SK-MEL-5 (cell line): ENCODE results near the gene RAB7A. TPM values are rescaled to one million over a fixed set of nuclear protein-coding genes. Genes with fewer than 3 reads are reported as not detected.
A peak's percentile ranks its signal among the peaks of the same experiment; 100 is the strongest.

Experiments used
- DNase-seq: peaks from one replicate; pipeline ENCODE4 v3.0.0-alpha.2; 2016; ENCODE audit warnings: low read depth, low spot score
- in situ Hi-C: cut with HindIII; loops from 2 replicates; pipeline ENCODE4 v1.10.0; 2016; ENCODE audit warnings: low sequenced_read_pairs, high pct_unique_total_duplicates, low pct_unique_long_range_greater_than_20kb
- total RNA-seq: library from RNA; depleted of rRNA; stranded (reverse); fragments of >200 nt; shearing (Covaris generic); gene quantifications from 2 replicates; pipeline ENCODE4 v1.2.3, GENCODE V29; 2014

The RAB7A gene
- total RNA-seq, 1 experiment from 2014 or later: 142 TPM

DNA sequence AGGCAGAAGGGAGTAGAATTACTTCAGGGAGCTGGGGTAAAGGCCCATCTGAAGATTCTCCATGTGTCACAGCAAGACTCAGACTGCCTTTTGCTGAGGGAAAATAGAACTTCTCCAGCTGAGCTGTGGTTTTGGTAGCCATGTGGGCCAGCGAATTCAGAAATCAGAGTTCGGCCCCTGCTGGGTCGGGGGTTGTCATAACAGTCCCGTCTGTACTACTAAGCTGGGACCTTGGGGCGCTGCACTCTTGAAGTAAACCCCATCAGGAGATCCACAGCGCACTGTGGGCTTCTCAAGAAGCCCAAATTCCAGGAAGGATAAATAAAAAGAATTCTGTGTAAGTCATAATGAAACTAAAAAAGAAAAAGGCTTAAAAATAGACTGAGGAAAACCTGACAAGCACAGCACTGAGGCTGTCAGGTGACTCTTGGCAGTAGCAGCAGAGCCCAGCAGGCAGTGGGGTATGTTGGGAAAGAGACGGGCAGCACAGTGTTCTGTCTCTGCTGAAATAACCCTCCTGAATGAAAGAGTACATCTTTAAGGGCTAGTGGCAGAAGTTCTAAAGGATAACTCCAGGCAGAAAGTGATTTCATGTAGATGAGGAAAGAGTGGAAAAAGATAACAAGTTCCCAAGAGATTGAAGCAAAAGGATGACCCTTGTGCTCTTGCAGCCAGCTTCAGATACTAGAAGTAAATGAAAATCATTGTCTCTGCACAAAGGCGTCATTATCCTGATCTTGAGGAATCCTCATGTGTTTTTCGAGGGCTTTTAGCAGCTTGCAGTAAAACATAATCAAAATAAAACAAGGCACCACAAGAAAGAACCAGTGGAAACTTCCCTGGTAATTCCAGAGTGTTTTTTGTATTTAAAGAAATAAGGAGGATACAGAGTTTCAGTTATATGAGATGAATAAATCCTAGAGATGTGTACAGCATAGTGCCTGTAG lies 74.5 kb downstream of the RAB7A start:
- in situ Hi-C loops: no loop called here
- peak; percentile 99 for DNase-seq

GRCh38 chr3:128801779-128802380 lies 75.9 kb downstream of the RAB7A start:
- in situ Hi-C loops: no loop called here
- no peak for DNase-seq

- in situ Hi-C loops: no loop called here
- DNase-seq: no peak
Measured at GRCh38 chr3:128803307-128803706, 77.3 kb downstream of the RAB7A start.

- peak; percentile 37 for DNase-seq
- in situ Hi-C loops: no loop called here
Measured at GRCh38 chr3:128804017-128804810, 78.2 kb downstream of the RAB7A start.

DNA sequence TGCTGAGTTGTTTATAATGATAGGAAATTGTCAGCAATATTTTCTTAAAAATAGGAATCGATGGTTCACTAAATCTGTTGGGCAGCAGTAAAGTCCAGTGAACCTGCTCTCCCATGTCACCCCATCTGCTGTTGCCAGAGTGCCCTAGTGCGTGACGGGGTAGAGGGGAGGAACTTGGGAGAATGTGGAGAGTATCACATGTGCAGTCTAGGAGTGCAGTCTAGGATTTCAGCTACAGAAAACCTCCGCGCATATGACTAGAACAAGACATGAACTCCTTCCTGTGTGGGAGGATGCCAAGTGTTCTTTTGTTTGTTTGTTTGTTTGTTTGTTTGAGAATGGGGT lies 78.8 kb downstream of the RAB7A start:
- DNase-seq: no peak
- in situ Hi-C loops: no loop called here

- in situ Hi-C loops: no loop called here
- DNase-seq: no peak
Measured at GRCh38 chr3:128805772-128806171, 79.8 kb downstream of the RAB7A start.

DNA sequence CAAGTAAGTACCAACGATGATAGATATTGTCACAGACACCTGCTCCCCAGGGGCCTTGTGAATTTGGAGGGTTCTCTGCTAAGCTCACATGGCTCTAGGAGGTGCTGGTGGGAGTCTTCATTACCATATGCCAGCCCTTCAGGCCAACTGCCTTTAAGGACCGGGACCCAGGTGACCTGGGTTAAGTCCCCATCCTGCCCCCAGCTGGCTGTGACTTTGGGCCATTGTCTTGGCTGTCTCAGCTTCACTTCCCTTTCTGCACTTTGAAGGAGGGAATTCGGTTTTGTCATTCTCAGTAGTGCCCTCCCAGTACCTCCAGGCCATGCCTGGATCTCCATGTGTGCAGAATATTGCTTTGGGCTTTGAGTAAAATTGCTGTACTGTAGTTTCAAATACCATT lies 80.6 kb downstream of the RAB7A start:
- in situ Hi-C loops: no loop called here
- DNase-seq: no peak

GRCh38 chr3:128807186-128807830 lies 81.3 kb downstream of the RAB7A start:
- in situ Hi-C loops: no loop called here
- DNase-seq: no peak

DNA sequence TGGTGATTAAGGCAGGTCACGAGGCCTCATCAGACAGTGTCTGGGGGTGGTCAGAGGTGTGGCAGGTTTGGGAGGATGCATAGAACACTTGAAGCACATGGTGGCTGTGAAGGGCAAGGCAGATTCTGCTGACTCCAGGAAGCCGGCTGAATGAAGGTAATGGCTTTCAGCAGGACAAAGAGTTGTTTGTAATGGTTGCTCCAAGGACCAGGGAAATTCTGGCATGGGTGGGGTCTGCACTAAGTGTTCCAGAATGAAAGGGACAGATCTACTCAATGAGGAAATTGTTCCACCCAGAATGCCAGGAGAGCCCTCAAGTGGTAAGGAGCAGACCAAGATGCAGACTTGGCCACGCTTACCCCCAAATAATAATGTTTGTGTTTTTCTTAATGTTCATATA lies 82.7 kb downstream of the RAB7A start:
- DNase-seq: peak; percentile 96
- in situ Hi-C loops: no loop called here

DNA sequence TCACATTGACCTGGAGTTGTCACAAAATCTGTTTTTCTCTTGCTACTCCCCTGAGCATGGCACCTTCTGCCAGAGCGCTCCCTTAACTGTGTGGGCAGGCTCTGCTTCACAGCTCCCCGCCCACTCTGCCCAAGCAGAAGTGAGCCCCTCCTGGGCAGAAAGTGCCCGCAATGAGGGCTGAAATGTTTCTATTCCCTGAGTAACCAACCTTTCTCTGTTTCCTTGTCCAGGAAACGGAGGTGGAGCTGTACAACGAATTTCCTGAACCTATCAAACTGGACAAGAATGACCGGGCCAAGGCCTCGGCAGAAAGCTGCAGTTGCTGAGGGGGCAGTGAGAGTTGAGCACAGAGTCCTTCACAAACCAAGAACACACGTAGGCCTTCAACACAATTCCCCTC lies 87.1 kb downstream of the RAB7A start:
- in situ Hi-C loops: no loop called here
- no peak for DNase-seq

GRCh38 chr3:128814060-128814459 lies 88.1 kb downstream of the RAB7A start:
- DNase-seq: no peak
- in situ Hi-C loops: no loop called here

DNA sequence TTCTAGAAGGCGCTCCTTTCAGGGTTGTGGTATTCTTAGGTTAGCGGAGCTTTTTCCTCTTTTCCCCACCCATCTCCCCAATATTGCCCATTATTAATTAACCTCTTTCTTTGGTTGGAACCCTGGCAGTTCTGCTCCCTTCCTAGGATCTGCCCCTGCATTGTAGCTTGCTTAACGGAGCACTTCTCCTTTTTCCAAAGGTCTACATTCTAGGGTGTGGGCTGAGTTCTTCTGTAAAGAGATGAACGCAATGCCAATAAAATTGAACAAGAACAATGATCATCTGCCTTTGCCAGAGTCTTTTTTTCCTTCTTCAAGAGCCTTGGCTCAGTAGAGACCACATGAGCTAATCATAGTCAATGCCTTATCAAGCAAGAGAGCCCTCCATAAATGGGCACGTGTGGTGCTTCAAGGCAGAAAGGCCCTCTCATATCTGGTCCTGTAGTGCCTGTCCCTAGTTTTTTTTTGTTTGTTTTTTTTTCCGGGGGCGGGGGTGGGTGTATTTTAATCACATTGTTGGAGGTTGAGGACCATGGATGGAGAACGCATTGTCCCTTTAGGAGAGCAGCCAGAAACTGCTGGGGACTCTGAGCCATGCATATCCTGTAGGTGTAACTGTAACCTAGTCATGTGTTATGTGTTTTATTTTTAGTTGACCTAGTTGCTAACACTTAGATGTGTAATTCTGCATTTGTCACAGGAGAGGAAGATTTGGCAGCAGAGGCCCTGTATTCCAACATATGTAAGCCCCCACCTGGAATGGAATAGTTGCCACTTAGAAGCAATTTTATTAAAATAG lies 88.7 kb downstream of the RAB7A start:
- DNase-seq: no peak
- in situ Hi-C loops: no loop called here

- in situ Hi-C loops: no loop called here
- no peak for DNase-seq
Measured at GRCh38 chr3:128815318-128816064, 89.5 kb downstream of the RAB7A start.

DNA sequence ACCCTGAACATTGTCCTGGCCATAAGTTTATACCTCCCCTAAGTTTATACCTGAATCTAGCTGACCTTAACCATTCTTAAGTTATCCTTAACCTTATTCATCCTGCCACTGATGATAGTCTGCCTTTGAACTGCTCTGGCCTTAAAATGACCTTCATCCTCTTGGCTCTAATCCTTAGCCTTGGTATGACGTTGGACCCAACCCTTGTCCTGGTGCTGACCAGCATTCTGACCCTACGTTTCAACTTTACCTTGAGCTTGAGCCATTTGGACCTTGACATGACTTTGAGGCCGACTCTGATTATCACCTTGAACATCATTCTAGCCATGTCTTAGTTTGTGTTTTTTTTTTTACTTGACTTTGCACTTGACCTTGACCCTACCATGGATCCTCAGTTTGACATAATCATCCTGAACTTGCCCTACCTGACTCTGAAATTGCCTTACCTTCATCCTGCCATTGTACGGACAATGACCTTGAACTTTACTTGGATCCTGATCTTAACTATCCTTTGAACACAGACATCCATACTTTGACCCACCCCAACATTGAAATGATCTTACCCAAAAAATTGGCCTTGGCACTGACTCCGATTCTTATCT lies 92.3 kb downstream of the RAB7A start:
- DNase-seq: no peak
- in situ Hi-C loops: no loop called here

GRCh38 chr3:128820252-128820839 lies 94.4 kb downstream of the RAB7A start:
- no peak for DNase-seq

DNA sequence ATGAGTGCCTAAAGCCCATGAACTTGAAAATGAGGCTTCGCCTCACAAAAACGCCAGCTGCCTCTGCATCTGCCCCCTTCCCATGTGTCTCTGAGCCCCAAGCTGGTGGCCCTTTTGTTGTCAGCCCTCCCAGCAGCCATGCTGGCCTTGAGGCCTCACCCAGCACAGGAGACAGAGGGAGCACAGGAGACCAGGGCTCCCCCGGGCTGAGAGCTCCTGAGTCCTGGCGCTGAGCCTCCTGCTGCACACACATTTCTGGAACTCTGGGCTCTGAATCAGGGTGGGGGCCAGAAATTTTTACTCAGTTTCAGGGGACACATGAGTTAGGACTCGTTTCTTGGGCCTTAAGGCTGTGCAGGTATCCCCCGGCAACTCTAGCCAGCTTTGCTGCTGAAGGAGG lies 97.0 kb downstream of the RAB7A start:
- in situ Hi-C loops: no loop called here
- DNase-seq: no peak

More at GRCh38 chr3:128820252-128820839, 94.4 kb downstream of the RAB7A start:
- in situ Hi-C loops: no loop called here
